HS-5 (cell line): ENCODE measurements around the gene MOK.
"Not testable (repeated sequence)": the region's sequence is repeated elsewhere in the genome, so short reads cannot be mapped to it uniquely, and the experiment has no call there.

Experiments
- DNase-seq: peaks from one replicate; pipeline ENCODE4 v3.0.0-alpha.2; 2012; ENCODE audit warnings: low read depth

The MOK gene

DNA sequence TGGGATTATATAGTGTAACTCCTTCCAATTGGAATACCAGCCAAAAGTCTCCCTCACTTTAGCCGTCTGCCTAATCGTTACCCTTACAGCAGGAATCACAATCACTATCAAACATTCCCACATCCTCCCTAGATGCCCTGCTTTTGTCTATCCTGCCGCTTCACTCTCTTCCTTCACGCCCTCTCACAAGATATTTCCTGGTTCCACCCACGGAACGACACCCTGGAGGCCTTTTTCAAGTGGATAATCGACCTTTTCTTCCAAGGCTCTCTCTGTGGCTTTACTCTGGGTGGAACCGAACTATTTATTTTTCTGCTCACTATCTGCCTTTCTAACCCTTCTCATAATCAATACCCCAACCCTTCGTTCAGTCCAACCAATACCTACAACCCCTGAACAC lies 58.9 kb downstream of the MOK start:
- no peak for DNase-seq

DNA sequence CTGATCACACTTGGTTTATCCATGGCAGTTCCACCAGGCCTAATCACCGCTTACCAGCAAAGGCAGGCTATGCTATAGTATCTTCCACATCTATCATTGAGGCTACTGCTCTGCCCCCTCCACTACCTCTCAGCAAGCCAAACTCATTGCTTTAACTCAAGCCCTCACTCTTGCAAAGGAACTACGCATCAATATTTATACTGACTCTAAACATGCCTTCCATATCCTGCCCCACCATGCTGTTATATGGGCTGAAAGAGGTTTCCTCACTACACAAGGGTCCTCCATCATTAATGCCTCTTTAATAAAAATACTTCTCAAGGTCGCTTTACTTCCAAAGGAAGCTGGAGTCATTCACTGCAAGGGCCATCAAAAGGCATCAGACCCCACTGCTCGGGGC lies 61.2 kb downstream of the MOK start:
- DNase-seq, result not testable (repeated sequence)

DNA sequence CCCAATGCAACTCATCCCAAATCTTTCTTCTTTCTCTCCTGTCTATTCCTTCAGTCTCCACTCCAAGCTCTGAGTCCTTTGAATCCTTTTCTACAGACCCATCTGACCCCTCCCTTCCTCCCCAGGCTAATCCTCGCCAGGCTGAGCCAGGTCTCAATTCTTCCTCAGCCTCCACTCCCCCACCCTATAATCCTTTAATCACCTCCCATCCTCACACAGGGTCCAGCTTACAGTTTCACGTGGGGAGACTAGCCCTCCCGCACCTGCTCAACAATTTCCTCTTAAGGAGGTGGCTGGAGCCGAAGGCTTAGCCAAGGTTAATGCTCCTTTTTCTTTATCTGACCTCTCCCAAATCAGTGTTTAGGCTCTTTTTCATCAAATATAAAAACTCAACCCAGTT lies 63.8 kb downstream of the MOK start:
- no peak for DNase-seq

DNA sequence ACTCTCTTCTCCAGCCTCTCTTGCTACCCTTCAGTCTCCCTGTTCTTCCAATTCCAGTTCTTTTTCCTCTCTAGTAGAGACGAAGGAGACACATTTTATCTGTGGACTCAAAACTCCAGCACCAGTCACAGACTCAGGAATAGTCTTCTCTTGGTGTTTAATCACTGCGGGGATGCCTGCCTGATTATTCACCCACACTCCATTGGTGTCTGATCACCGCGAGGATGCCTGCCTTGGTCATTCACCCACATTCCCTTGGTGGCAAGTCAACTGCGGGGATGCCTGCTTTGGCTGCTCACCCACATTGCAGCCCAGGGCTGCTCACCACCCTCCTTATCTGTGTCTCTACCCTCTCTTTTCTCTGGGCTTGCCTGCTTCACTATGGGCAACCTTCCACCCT lies 64.5 kb downstream of the MOK start:
- DNase-seq, result not testable (repeated sequence)

DNA sequence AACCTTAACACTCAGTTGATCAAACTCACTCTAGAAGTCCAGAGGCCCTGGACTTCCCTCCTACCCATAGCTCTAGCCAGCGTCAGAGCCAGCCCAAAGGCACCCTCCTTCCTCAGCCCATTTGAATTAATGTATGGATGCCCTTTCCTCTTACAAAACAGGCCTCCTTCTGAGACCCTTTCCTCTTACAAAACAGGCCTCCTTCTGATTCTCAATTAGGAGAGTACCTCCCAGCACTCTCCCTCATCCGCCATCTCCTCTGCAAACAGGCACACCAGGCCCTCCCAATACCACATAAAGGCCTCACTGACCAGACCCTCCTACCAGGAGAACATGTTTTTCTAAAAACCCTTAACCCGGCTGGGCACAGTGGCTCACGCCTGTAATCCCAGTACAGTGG lies 65.7 kb downstream of the MOK start:
- no peak for DNase-seq

DNA sequence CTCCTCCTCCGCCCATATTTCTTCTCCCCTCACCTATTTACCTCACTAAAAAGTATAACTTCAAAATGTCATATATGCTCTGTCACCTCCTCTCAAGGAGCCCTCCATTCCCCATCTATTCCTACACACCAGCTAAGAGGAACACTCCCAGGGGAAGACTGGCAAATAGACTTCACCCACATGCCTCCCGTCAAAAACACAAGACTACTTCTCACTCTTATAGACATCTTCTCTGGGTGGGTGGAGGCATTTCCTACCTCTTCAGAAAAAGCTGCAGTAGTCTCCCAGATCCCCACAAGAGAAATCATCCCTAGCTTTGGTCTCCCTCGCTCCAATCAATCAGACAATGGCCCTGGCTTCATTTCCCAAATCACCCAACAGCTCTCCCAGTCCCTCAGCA lies 66.2 kb downstream of the MOK start:
- DNase-seq, result no peak

DNA sequence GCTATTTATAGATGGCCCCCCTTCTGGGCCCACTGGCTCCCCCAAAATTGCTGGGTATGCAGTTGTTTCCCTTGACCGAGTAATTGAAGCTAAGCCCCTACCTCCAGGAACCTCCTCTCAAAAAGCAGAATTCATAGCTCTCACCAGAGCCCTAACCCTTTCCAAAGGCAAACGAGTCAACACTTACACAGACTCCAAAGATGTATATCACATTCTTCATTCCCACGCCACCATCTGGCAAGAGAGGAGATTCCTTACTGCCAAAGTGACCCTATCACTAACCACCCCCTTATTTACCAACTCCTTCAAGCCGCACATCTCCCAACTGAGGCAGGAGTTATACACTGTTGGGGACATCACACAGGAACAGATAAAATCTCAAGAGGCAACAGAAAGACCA lies 66.8 kb downstream of the MOK start:
- no peak for DNase-seq

DNA sequence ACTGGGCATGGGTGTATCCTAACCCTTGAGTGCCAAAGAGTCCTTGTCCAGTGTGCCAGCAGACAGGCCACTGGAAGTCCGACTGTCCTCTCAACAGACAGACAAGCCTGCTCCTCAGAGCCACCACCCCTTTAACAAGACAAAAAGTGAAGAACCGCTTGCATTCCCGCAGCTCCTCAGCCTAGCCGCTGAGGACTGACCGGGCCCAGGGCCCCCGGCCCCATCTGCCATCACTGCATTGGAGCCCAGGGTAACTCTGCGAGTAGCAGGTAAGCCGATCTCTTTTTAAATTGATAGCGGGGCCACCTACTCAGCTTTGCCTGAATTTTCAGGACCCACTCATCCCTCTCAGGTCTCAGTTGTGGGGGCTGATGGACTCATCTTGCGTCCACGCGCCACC lies 68.9 kb downstream of the MOK start:
- DNase-seq, result no peak

DNA sequence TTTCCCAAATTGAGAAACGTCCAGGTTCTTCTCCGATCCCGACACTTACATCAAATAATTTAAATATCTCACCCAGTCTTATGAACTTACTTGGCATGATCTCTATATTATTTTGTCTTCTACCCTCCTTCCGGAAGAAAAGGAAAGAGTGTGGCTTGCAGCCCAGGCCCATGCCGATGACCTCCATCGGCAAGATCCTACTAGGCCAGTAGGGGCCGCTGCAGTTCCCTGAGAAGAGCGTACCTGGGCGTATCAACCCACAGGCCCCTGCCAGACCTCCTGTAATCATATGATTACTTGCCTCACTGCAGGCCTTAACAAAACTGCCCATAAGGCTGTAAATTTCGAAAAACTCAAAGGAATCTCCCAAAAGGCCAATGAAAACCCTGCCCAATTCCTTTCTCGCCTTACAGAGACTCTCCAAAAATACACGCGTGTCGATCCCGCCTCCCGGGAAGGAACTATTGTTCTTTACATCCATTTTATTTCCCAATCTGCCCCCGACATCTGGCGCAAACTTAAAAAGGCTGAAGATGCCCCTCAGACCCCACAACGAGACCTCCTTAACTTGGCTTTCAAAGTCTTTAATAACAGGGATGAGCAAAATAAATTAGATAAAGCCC lies 69.6 kb downstream of the MOK start:
- no peak for DNase-seq

DNA sequence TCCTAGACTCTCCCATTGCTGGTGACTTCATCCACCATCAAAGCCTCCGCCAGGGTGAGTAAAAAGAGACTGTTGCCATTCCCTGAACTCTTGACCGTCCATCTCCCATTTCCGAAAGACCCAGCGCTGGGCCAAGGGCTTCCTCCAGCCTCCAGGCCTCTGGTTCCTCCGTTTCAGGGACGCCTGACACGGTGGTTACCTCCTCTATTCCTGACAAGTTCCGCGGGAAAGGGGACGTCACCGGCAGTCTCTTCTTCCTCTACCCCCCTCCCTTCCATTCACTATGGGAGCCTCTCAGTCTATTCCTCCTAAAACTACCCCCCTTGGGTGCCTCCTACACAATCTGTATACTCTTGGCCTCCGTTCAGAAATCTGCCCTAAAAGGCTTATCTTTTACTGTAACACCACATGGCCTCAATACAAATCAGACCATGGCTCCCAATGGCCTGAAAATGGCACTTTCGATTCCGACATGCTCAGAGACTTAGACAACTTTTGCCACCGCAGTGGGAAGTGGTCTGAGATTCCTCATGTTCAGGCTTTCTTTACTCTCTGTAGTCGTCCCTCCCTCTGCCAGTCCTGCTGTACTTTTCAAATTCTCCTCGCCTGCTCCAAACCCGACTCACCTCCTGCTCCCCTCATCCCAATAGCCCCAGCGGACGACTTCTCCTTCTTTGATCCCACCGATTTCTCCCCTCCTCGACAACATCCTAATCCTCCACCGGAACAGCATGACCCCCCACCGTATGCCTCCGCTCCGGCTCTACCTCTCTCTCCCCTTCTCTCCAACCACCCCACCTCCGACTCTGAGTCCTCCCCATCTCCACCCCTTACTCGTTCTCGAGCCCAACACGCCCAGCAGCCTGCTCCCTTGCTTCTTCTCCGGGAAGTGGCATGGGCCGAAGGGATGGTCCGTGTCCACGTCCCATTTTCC lies 70.4 kb downstream of the MOK start:
- no peak for DNase-seq

DNA sequence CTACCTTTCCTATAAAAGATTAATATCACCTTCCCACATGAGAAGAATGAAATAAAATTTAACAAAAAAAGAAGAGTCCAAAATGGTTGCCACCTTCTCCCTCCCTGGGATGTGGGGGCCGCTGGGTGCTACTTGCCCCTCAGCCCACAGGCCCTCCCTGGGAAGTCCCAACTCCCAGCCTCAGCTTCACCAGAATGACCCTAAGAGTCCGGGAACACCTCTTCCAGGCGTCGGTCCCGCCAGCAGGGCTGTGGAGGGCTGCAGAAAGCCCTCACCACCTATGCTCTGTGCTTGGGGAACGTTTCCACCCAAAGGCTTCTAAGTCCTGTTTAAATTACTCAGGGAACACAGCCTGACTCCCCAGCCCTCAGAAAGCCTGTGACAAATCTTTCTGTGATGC lies 71.9 kb downstream of the MOK start:
- DNase-seq, result no peak

DNA sequence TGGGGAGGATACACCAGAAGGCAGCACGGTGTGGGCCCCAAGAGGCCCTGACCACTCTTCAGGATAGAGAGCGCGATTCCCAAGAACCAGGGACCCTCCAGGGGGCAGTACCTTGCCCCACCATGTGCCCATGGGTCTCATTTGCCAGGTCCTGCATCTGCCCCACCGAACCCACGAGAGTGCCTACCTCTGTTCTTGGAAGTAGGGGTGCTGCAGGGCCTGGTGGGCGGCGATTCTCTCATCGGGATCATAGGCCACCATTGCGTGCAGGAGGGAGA lies 72.7 kb downstream of the MOK start:
- no peak for DNase-seq

DNA sequence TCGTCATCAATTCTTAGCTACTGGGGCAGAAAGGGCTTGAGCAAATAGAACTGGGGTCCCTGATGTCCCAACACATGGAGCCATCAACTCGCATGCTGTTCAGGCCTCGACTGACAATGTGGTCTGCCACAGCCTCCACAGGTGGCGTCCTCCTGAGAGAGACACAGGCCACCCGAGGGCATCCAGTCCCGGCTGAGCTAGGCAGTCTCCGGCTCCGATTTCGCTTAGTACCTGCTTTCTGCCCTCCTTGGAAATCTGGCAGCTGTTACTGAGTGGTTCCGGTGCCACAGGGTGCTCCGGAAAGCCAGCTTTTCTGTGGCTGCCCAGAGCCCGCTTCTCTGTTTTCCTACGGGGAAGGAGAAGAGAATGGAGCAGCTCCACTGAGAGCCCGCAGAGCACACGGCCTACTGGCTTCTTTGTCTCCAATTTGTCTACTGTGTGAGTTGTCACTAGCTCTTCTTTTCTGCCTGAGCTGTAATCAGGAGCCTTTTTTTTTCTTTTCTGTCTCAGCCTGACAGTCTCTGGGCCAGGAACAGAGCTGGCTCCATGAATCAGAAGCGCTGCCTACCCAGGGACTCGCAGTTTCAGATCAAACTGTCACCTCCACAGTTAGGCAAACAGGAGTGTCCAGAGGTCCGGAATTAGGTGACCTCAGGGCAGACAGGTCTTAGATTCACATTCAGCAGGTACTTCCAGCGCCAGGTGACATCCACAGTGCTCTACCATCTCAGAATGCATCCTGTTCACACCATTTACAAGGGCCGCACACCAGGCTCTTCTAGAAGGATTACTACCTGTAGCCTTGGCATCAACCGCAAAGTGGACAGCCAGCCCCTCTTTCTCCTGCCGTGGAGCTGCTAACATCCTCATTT lies 73.3 kb downstream of the MOK start:
- DNase-seq, result no peak

DNA sequence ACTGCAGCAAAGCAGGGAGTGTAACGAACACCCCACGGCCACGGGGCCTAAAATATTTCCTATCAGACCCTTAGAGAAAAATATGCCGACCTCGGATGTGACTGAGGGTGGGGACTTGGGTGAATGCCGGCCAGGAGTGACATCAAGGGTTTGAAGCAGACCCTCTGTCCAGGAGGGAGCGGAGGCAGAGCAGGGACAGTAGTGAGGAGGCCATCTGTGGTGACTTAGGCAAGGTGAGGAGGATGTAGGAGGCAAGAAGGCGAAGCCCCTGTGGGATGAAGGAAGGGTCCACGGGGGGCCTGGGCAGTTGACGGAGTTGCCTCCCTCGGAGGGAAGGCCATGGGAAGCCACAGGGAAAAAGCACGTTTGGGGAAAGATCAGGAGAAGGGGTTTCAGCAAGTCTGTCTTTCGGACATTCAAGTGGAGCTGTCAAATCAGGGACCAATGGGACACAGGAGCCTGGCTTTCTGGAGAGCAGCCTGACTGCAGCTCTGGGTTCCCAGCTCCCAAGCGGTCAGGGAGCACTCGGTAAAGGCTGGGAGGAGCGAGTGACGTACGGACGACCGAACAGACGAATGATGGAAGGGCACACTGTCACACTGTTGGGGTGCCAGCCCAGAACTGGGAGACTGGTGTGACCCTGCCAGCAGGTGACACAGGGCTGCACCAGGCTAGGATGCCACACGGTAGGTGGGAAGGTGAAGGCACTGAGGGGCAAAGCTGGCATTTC lies 74.3 kb downstream of the MOK start:
- DNase-seq, result no peak

DNA sequence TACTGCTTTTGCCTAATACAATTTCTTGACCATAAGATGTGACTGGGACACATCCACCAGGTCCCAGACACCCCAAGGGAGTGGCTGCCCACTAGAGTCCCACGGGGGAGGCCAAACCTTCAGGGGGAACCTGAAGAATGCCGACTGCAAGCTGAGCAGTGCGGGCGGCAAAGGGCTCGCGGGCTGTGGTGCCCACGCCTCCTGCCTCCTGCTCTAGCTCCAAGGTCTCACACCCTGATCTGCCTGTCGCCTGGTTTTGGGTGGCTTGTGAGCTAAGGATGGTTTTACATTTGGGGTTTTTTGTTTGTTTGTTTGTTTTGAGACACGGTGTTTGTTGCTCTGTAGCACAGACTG lies 75.2 kb downstream of the MOK start:
- DNase-seq, result no peak

DNA sequence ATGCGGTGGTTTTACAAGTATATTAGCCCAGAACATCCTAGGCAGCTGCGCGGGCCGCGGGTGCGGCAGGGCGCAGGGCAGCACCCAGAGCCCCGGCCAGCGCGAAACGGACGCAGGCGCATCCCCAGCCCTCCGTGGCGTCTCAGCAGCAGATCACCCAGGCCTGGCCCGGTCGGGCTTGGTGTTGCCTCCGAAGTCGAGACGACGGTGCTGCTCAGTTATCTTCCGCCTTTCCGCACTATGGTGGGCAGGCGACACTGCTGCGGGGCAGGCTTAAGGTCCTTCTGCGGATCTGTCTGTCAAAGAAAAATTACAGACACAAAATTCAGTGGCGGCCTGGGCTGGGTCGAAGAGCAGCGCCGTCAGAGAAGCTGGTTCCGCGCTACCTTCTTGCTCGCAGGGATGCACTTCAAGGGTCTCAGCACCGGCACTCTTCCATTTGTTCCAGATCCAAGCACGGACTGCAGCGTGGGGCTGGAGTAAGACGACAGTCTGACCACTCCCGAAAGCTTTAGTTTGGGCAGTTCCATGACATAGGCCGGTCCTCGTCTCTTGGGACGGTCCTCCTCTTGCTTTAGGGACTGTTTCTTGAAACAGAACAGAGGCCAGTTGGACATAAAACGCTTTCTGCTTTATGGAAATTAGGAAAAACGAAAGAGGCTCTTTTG lies 75.8 kb downstream of the MOK start:
- DNase-seq, result no peak

DNA sequence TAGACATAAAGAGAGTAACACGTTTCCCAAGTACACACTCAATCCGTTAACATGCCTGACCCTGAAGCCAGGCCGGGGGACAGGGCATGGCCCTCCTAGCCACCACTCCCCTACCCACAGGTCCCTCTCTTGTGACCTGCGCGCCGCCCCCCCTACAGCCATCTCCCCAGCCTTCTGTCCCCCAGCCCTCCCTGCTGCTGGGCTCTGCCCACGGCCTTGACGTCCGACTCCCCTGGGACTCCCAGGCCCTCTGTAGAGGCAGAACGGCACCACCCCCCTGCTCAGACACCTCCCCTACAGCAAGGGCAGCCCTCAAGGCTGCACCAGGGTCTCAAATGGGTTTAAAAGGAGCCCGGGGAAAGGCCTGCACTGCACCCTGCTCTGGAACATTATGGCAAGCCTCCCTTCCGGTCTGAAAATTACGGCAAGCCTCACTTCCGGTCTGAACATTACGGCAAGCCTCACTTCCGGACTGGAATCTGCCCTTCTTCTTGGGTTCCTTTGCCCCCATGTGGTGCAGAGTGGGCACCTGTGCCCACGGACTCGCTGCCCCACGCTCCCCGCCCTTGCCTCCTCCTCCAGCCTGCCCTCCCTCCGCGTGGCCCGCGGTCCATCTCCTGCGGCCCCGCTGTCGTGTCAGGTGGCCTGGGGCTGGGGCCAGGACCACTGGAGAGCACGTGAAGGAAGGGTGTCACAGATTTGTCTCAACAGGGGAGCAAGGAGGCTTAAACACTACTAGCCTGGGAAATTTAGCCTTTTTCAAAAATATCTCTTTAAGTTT lies 77.6 kb downstream of the MOK start:
- no peak for DNase-seq

DNA sequence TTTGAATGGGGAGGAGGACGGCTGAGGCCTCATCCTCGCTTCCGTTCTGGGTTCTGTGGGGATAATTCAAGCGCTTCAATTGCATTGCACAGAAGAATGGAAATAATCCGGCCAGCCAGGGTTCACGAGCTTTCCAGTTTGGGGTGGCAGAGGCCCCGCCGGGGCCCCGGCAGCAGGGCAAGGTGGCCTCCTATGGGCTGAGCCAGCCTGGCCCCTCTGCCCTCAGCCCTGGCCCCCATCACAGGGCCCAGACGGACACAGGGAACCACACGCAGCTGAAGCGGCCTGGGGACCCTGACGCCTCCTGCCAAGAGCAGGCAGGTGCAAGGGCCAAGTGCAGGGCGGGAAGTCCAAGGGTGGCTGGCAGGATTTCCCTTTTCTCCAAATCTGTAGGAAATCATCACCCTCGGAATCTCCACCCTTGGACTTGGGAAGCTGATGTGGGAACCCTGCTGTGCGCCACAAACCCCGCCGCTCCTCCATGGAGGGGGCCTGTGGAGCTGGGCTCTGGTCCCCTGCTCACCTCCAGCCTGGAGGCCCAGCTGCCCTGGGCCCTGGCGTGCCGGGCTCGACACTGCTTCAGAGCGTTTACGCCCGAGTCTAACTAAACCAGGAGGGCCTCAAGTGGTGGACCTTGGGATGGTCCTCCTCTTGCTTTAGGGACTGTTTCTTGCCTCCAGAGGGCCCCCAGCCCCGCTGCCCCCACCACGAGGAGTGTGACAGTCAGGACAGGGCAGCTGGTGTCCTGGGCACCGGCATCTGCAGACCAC lies 78.4 kb downstream of the MOK start:
- no peak for DNase-seq

DNA sequence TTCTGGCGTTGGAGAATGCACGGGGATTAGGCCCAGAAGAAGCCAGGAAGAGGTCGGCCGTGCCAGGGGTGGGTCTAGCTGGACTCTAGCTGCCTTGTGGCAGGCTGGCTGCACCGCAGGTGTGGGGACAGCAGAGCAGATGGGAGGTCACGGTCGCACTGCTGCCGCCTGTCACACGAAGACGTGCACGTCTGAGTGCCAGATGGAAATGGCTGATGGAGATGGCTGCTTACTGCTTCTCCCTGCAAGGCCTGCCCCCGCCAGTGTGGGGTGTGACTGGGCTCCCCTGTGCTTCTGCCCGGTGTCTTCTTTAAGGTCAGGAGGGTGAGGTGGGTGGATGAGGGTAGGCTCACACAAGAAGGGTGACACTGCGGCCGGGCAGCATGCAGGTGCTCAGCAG lies 79.0 kb downstream of the MOK start:
- DNase-seq, result no peak

DNA sequence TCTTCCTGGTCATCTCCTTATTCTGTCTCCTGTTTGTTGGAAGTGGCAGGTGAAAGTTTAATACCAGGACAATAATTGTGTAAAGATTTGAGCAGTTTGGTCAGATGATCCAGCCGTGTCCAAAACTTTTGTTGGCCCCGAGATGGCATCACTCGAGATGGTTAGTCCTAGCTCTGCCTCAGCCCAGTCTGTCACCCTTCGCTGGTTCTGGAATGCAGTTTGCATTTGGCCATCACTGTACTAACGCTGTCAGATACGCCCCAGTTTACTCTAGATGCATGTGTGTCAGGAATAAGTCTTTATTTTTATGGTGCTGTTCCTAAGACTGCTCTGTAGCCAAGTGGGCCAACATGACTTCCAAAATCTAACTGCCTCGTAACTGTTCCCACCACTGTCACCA lies 79.6 kb downstream of the MOK start:
- DNase-seq, result no peak
